GM18508 (cell line): ENCODE results near the gene SH3YL1.

Experiments
- ATAC-seq: cut with Tn5 transposase; IDR thresholded peaks from one replicate; pipeline ENCODE4 v1.9.1; 2021; ENCODE audit warnings: moderate number of reproducible peaks; ENCODE audit not compliant: insufficient read depth, unreplicated experiment

Gene SH3YL1, protein sequence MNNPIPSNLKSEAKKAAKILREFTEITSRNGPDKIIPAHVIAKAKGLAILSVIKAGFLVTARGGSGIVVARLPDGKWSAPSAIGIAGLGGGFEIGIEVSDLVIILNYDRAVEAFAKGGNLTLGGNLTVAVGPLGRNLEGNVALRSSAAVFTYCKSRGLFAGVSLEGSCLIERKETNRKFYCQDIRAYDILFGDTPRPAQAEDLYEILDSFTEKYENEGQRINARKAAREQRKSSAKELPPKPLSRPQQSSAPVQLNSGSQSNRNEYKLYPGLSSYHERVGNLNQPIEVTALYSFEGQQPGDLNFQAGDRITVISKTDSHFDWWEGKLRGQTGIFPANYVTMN

DNA sequence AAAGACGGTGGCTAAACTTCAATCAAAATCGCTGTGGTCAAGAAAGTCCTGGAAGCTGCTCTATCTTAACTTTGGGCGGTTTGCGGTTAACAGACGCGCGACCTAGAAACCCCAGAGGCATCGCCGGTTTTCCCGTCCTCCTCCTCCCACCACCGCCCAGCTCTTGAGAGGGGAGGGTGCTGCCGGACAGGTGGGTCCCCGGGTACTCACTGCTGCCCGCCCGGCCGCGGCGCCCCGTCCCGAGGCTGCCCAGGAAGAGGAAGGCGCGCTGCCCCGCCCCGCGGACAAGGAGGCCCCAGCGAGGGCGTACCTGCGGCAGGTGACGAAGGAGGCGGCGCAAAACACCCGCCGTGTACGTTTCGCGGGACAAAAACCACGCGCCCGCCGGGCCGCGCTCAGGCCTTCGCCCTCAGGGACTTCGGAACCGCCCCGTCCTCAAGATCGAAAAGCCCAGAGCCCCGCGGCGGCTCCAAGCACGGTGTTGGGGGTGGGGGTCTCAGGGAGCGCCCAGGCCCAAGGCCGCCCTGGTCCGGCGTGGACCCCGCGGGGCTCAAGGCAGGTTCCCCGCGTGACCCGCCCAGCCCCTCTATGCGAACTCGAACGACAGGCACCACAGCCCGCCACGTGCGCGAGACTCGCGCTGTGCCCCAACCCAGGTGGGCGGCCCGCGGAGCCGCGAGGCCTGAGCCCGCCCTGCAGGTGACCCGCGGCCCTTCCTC lies at the start of gene SH3YL1:
Gene SH3YL1, minus strand, starts transcription at position 259 of the 719 bp plus-strand sequence. Its CDS starts 48 bp downstream, at position 211.
- ATAC-seq = no peak

DNA sequence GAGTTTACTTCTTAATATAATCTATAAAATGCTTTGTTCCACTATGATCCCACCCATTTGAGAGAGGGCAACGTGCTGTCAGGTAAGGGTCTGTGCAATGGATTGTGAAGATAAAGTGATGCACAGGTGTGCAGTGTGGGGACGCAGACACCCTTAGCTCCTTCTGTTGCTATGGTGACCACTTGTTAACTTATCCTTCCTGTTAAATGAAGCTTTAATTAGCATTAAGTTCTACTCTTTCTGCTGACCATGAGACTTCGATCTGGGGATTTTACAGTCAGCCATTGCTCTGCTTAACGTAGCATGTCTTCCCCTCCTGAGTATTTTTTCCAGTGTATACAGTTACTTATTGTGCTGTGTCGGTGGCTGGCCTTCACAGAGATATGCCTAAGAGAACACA lies 47.2 kb upstream of the SH3YL1 start:
- ATAC-seq = no peak

DNA sequence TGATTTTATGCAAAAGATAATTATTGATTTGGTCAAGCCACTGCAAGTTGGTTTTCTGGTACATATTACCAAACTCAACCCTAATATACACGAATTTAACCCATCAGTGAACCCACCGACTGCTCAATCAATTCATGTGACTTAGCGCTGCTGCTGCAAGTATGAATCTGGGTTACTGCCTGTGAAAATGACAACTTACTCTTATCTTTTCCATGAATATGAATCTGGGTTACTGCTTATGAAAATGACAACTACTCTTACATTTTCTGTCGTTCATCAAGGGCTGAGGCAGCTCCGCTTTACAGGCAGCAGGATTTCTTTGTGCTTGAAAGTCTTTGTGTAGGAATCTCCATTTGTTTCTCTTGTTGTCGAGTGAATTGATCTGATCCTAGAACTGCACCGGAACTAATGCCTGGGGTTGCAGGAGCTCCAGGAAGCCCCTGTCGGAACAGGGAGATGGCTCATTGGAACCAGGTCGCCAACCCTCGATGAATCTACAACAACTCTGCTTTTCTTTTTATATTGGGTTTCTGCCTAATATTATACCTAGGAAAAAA lies 46.2 kb upstream of the SH3YL1 start:
- no peak for ATAC-seq

DNA sequence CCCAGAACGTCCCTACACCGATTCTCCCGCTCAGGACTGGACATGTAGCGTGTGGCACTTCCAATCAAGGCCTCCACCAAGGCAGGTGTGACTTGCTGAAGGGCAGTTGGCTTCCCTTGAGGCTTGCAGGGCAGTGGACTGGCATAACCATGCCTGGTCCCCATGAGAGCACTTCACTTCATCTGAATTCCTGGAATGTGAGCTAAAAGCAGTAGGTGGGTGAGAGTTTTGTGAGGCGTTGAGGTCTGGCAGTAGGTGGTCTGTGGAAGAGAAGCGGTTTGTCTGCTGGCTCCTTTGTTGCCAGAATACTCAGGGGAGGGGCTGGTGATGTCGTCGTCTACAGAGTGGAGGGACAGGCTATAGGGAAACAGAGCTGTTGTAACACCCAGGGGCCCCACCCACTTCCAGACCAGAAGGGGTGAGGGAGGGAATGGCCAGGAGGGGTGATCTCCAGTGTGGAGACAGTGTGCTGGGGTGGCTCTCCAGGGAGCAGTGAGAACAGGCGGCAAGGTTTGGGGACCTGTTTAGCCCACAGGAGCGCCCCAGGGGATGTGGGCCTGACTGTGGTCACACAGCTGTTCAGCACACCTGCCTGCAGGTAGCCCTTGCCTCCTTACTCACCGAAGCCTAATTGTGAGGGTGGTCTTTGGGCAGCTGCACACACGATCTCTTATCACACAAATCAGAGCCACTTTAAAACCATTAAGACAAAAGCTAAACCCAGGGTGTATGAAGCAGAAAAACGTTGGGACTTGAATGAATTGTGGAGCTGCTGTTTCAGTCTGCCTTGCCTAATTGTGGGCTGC lies 45.5 kb upstream of the SH3YL1 start:
- no peak for ATAC-seq

DNA sequence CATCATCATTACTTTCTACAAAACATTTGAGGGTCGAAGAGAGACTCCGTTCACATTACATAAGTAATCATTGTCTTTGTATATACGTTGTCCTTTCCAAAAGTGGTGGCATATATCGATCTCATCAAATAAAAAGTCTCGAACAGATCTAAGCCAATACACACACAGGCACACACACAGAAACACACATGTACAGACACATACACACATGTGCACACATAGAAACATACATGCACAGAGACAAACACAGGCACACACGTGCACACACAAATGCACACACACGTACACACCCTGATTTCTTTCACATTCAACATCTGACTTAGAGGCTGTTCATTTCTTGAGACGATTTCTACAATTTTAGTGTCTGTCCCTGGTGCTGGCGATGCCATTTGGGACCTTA lies 41.5 kb upstream of the SH3YL1 start:
- no peak for ATAC-seq

DNA sequence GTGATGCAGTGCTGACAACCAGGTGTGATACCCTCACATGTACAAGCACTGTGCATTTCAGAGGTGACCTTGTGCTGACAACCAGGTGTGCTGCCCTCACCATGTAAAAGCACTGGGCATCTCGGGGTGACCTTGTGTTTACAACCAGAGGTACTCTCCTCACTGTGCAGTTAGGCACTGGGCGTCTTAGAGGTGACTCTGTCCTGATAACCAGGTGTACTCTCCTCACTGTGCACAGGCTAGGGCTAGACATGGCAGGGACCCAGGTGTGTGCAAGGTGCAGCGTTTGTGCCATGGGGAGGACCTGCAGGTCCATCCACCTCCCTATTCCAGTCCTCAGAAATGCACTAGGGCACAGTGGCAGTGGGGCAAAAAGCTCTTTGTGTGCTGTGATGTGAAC lies 32.5 kb upstream of the SH3YL1 start:
- ATAC-seq = no peak

DNA sequence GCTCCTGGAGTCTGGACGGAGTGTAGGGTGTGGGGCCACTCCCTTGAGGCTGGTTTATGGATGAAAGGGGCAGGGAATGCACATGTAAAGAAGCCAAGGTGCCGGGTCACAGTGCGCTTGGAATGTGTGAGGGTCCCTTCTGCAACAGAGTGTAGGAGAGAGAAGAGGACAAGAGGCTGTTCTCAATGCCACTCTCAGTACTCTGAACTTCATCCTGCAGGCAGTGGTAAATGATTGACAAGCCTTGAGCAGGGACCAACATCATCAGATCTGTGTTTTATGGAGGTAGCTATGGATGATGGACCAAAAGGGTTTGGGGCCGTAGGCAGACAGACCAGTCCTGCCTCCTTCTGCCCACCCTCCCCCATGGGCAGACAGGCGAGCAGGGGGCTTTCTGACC lies 31.3 kb upstream of the SH3YL1 start:
- ATAC-seq = no peak

DNA sequence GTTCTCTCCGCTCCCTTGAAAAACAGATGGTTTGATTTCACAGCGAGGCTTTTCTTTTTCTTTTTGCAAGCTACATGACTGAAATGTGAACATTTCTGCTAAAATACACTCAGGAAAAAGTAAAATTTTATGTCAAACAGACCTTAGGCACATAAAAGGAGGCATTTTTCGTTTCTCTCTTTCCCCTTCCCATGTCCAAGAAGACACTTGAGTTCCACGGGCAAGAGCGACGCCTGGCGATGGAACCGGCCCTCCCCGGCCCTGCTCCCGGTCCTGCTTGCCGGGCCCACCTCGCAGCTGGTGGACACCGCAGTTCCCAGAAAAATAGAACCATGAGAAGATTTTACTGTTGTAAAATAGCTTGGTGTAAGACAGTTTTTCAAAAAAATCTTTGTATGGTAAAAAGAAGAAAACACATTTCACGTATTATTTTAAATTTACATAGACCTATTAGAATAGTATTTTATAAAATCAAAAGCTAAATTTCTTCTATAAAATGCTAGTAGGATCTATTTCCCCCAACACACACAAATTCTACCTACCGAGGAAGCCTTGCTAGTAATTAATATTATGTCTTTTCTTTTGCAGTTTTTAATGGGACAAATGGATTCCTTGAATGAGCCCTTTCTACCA lies 26.4 kb upstream of the SH3YL1 start:
- no peak for ATAC-seq

DNA sequence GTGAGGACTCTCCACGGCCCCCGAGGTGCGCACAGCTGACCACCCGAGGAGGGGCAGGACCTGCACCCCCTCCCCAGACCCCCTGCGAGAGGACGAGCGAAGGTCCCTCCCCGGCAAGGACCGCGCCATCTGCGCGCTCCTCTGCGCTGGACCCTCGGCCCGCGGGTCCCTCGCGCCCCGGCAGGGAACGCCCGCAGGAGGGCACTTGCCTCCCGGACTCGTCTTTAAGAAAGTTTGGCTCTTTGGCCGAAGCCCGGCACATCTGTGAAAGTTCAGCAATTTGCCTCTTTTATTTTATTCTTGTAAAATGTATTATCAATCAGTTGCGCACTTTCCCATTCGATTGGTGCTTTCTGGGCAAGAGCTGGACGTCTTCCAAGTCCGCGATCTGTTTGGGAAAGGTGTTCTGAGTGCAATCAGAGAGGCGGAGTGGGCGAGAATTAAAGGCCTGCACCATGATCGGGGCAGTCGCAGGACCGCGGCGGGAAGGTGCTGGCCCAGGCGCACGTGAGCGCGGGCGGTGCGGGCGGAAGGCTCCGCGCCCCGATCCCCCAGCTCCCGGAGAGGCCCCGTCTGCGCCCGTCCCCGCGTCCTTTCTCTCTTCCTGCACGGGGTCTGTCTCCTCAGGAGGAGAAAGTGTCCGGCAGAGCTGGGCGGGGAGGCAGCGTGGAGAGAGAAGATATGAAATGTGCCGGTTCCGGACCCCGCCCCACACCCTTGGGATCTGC lies 25.7 kb upstream of the SH3YL1 start:
- no peak for ATAC-seq

DNA sequence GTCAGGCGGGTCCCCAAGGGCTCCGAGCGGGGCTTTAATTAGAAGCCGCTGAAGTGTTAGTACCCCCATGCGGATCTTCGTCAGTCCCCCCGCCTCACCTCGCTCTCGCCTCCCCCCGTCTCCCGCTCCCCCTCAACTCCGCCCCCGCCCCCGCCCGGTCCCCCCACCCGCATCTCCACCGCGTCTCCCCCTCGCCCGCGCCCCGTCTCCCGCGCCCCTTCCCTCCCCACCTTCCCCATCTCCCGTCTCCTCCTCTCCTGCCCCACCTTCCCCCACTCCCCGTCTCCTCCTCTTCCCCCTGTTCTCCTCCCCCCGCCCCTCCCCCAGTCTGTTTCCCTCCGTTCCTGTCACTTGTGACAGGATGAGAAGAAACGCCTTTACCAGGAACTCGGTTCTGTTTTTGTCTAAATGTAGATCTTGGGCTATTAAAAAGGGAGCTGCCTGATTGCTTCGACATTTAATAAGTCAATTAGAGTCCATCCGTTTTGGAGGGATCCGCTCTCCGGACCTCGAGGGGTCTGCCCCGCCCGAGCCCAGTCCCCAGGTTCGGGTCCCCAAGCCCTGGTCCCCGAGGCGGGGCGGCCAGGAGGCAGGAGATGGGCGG lies 25.0 kb upstream of the SH3YL1 start:
- ATAC-seq = no peak

DNA sequence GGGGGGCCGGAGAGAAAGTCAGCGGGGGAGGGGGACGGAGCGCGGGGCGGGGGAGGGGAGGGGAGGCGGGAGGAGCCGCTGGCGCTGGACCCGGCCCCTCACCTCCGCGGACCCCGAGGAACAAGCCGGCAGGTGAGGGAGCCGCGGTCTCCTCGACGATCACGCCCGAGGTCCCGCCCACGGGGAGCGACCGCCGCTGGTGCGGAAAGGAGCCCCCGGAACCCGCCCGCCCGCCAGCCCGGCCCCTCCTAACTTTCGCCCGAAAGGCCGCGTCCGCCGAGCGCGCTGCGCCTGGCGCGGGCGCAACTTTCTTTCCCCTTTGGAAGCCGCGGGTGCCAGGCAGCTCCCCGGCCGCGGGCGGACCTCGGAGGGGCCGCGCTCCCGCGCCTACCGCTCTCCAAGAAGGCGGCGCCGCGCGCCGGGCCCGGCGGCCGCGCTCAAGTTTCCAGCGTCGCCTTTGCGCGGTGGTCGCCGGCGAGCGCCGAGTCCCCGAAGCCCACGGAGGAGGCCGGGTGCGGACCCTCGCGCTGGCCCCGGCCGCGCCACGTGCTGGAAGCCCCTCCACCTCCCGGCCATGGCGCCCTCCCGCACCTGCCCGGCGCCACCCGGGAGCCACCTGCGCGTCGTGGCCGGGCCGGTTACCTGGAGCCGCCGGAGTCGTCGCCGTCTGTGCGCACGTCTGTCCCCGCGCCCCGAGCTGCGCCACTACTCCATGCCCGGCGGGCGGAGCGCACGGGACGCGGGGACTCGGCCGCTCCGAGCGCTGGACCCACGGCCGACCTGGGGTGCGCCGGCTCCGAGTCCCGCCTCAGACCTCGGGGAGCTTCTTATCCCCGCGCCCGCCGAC lies 24.3 kb upstream of the SH3YL1 start, which contains the start of gene ALKAL2:
Gene ALKAL2, minus strand, starts transcription at position 181 of the 847 bp plus-strand sequence. CDS start 256 bp downstream, outside the sequence.
- ATAC-seq = no peak

DNA sequence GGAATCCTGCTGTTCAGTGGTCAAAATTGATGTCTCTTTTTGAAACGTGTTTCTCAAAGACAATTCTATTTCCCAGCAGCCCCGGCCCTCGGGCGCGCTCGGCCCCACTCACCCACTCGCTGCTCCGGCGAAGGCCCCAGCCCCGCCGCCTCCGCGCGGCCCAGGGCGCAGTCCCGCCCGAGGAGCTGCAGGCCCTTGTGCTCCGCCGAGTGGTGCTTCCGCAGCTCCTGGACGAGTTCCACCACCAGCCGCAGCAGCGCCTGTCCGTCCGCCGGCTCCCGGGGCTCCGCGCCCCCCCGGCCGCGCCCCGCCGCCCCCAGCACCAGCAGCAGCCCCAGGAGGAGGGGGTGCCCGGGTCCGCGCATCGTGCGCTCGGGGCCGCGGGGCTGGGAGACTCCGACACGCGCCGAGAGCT lies 23.6 kb upstream of the SH3YL1 start:
- ATAC-seq = no peak

DNA sequence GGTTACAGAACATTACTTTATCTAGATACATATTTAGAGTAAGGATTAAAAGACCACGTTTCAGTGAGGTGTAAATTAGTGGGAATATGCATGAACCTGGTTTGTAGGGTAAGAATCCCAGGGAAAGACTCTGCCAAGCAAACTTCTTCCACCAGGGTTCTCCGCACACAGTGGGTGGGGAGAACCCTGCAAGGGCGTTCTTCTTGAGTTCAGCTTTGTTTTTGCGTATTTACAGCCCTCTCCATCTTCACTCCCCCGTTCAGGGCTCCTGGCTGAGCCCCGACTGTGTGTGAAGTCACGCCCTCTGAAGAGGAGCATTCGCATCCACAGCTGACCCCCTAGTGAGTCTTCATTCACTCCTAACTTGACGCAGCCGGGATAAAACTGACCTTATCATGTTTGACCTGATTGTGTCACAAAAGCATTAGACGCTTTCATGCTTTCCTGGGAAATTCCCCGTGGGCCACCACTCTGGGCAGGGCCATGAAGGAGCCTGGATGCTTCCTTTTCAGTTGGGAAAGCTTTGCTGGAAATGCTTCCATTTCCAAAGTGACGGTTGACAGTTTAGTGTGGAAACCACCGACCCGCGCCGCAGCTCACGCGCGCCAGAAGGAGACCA lies 23.1 kb upstream of the SH3YL1 start:
- no peak for ATAC-seq

DNA sequence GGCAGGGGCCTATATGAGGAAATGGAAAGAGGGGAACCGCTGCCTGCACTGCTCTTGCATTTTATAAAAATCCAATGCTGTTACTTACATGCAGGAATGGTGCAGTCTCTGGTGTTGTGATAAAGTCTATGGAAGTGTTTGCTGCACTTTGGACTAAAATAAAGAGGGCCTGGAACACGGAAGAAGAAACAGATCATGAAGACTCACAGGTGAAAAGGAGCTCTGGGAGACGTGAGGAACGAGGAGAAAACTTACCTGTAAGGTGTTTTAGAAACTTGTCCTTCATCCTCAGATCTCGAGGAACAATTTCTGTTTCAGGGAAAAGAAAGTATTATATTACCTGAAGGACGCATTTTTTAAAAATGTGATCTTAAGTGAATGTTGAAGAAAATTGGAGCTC lies 22.2 kb upstream of the SH3YL1 start:
- no peak for ATAC-seq

DNA sequence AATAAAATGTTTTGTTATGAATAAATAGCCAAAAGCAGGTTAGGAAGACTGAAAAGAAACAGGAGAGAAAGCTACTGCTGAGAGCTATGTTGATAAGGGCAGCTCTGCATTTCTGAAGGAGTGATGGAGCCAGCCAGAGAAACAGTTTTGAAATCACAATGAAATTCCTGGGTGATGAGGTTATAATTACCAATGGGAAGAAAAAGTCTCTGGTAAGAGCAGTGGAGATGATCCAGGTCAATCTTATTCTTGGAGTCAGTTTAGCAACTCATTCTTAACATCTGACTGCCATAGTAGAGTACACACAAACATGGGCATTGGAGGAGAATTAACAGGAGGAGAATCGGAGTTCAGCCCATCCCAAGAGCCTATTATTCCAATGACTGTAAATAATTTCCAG lies 21.7 kb upstream of the SH3YL1 start:
- ATAC-seq = no peak

DNA sequence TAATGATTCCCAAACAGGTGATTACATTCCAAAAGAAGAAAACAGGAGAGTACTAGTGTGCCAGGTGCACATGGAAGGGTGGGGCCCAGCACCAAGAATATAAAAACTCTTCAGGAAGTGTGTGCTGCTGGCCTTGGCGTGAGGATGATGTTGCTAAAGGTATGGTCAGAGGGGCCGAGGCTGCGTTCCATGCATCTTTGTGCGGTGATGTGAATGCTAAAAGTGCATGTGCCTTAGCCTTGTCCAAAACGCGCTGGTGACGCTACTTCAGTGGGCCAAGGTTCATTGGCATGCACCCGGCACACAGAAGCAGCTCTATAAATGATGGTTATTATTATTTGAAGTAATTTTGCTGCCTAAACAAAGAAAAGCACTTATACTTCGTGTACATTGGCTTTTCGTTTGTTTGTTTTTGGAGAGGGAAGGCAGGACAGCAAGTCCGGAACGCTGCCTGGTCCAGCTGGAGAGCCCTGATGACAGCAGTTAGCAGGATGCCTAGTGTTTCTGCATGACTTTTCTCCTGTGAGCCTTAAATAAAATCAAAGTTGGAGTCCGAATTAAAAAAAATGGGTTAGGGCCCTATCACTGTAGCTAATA lies 21.2 kb upstream of the SH3YL1 start:
- no peak for ATAC-seq

DNA sequence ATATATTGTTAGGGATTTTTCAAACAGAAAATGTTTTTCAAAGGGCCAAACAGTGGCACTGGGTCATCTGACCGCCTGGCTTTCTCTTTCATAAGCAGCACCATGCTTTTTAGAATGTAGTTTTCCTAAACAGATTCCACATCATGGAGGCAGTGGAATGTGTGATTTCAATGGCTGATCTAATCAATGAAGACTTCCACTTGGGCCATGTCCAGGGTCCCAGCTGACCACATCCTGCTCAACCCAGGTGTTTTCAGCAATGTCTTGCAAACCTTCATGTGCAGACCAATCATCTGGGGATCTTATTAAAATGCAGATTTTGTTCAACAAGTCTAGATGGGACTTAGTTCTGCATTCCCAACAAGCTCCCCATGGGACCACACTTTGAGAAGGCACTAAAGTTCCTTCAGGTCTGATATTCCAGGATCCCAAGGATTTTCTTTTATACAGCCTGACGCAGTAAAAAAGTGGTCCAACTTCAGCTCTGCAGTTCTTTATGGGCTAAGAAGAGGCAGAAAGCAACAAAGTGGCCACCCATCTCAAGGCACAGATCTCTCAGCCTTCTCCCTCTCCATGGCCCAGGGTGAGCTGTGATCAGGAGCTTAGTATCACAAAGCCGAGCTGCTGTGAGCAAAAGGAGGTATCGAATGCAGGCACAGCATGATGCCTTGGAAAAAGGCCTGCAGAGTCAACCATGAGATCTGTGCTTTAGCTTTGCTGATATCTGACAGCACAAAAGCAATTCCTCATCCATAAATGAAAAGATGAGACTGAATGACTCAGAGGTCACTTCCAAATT lies 20.4 kb upstream of the SH3YL1 start:
- no peak for ATAC-seq
